HG03045 (cell line): Measurements from ENCODE around the gene ACOX3.

Source experiments
- ATAC-seq: cut with Tn5 transposase; IDR thresholded peaks from one replicate; pipeline ENCODE4 v1.9.1; 2021; ENCODE audit warnings: mild to moderate bottlenecking, moderate library complexity; ENCODE audit not compliant: unreplicated experiment

The ACOX3 gene

DNA sequence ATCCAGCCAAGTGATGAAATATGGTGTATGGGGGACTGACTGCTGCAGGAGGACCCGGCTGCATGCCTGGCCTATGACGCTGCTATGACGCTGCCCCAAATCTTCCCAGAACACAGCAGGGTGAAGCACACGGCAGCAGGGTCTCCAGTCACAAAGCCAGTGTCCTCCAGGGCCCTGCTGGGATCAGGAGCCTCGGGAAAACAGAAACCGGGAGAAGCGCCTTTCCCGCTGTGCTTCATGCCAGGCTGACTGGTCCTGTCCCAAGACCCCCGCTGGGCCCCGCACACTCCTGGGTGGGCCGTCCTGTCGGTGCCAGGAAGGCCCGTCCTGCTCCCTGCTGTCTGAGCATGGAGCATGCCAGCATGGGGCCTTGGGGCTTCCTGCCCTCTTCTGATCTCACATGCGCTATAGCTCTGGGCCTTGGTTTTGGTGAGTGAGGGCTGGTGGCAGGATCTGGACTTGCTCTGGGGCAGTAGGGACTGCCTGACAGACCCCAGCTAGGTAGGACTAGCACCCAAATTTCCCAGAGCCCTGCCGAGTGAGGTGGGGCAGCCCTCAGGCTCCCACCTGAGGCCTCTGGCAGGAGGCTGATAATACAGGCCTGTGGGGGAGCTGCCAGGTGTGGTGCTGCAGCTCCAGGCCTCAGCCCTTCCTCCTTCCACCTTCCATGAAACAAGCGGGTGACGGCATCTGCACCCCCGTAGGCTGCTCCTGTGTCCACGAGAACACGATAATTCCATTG, 64.0 kb downstream of the ACOX3 start:
- no peak for ATAC-seq

DNA sequence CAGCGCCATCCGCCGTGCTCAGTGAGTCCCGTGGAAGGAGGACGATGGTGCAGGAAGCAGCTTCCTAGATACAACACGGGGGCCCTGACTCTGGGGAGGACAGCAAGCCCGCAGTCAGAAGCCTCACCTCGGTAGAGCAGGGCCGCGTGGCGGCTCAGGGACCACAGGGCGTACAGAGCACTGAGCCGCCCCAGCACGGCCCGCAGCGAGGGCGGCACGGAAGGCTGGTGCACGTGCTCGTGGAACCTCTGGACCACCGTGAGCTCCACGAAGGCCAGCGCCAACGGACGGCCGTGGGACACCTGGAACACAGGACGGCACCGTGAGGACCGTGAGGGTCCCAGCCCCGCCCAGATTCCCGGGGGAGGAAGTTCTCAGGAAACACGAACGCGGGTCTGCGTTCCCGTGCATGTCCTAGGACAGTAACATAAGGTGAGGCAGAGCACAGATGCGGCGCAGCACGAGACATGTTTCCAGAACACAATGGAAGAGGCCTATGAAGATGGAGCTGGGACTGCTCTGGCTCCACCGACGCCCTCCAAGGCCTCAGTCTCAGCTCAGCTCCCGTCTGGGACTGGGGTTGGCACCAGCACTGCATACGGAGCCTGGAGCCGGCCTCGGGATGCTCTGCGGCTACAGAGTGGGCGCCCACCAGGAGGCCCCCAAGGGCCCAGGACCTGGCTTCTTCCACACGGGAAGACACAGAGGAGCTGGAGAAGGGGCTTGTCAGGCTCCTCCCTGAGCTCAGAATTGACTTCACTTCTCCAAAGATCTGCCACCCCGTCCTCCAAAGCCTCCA, 65.5 kb downstream of the ACOX3 start:
- no peak for ATAC-seq

DNA sequence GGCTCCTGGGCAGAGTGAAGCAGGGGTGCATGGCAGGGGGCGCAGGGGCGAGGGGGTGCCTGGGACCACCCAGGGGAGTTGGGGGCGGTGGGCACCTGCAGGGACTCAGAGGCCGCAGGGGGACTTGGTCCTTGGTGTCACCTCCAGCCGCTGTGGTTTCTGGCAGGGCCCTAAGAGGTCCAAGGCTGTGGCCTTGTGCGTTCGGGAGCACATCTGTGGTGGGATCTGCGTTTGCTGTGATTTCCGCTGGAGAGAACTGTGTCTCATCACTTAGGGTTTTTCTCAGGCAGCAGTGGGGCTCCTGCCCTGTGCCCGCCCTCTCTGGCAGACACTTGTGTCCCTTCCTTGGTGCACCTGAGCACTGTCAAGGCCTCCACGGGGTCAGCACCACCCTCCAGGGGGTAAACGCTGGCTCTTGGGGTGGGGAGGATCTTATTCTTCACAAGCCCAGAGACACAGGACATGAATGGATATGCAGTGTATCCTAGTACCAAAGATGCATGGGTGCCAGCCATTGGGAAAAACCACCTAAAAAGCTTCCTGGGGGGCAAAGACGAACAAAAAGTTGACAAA, 66.5 kb downstream of the ACOX3 start:
- no peak for ATAC-seq

DNA sequence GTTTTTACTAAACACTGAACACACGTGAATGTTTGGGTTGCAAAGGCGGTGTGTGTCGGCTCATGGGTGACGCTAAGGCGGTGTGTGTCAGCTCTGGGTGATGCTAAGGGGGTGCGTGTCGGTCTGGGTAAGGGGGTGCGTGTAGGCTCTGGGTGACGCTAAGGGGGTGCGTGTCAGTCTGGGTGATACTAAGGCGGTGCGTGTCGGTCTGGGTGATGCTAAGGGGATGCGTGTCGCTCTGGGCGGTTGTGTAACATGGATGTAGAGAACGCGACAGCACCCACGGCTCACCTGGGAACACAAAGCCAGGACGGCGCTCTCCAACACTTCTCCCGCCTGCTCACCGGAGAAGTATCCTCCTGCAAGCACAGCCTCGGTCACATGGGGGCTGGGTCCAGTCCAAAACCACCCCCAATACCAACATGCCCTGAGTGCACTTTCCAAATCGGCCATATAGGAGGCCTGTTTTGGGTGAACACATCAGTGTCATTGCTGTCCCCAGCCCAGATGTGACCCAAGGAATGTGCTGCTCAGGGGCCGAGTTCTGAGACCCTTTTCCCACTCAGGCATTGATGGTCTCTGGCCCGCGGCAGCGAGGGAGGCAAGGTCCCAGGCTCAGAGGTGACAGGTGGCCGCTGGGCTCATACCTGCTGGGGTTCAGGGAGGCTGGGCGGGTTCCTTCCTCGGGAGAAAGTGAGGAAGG, 67.1 kb downstream of the ACOX3 start:
- ATAC-seq, result no peak

DNA sequence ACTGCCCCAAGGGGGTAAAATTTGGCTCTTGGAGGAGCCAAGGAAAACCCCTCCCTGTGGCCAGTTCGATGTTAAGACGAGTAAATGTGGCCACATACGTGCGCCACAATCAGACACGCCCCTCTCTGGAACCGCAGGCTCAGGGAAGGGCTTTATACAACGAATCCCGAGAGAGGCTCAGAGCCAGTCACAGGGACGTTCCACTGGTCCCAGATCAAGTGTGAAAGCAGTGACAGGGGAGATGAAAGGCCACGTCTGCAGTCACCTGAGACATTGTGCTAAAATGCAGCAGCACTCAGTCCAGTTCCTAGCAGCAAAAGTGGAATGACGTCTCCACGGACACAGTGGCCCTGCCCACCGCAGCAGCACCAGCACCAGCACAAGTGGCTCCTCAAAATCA, 68.0 kb downstream of the ACOX3 start:
- ATAC-seq, result no peak

DNA sequence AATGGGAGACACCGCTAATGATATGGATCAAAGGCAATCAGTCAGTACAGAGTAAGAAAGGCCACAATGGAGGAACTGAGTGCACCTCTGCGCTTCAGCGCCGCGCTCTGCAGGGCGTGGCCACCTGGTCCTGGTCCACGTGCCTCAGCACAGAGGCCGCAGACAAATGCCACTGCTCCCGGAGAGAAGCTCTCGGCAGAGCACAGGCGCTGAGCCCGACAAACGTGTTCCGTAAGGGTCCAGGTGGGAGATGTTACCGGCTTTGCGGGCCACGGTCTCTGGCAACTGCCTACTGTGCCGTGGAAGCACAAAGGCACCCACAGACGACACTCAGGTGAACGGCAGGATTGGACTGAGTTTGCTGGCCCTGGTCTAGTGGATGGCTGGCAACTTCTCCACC, 68.9 kb downstream of the ACOX3 start:
- ATAC-seq, result no peak

DNA sequence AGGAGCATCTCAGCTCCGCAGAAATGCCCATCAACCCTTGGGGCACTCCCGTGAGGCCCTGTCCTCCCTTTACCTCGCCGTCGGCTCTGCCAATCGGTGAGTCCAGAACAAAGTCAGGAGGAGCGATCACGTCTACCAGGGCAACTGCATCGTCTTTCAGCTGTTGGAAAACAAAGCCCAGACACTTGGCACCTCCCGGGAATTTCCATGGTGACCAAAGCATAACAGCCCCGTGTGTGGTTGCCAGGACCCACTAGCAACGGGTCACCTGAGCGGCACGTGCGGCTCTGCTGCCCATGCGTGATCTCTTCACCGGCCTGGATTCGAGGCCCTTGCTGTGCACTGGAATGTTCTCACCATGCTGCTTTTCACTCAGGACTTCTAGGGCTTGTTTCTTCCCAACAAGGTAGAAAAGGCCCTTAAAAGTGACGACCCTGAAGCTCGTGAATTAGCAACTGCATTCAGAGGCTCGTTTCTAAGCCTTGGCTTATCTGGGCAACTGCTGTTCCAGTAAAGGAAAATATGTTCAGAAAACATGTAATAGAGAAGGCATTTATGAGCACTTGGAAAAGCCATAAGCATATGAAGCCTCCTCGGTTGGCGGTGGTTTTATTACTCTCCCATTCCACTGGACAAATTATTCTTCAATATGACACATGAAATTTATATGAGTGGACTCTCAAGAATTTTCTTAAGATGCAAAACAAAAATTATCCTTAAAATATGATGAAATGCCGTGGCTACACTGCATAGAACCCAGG, 69.5 kb downstream of the ACOX3 start:
- no peak for ATAC-seq

DNA sequence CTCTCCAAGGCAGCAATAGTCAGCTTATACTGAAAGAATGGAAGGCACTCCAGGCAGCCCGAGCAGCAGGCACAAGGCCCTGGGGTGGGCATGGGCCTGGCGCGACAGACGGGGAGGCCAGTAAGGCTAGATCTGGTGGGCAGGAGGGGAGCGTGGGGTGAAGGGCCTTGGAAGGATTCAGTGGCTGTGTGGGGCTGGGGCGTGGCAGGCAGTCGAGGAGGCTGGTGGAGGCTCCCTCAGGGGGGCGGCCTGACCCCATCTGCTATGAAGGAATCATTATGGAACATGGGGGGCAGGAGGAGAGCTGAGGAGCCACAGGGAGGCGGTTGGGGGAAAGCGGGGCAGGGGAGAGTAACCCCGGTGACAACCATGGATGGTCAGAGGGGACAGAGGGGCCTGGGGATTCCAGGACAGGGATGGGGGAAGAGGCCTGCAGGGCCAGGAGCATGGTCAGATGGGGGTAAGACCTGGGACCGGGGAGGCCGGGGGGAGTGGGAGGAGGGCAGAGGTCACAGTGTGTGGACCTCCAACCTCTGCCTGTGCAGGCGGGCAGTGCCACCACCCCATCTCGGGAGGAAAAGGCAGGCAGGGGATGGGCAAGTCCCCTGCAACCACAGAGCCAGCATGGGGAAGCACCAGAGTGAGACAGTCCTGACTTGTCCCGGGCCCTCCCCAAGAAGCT, 70.3 kb downstream of the ACOX3 start:
- ATAC-seq, result no peak

DNA sequence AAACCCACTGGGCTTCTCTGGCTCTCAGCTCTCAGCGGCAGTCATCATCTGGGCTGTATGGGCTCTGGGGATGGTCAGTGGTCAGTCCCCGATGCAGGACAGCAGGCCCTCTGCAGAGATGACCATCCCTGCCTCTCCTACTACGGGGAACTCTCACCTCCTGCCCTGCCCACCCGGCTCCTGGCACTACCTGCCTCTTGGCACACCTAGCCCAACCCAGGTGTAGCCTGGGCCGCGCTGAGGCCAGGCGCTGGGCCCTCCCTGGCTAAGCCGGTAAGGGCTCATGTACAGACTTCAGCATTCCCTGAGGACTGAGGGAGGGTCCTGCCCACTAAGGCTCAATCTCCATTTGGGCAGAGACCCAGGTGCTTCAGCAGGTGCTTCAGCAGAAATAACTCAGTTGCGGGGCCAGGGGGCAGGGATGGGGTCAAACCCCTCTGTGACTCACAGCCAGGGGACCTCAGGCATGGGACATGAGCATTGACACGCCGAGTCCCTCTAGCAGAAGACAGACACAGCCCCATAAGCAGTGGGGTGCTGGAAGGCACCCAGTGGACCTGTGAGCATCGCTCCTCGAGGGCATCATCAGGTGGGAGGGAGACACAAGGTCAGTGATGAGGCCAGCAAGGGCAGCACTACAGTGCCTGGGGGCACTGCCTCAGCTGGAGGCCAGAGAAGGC, 71.0 kb downstream of the ACOX3 start:
- ATAC-seq, result no peak

DNA sequence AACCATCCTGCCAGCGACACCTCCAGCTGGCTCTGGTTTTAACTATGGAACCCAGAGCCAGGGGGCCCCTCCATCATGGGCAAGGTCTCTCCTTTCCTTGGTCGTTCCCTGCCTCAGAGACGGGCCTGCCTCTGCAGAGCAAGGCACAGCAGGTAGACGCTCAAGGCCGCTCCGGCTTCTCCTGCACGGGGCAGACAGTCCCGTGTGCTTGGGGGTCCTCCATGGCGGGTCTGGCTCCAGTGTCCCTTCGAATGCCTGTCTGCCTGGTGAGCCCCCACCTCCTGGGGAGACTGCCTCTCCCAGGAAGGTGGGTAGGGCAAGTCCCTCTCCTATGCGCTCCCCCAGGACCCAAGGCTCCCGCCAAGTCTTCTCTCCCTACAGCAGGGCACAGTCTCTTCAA, 71.5 kb downstream of the ACOX3 start:
- no peak for ATAC-seq

DNA sequence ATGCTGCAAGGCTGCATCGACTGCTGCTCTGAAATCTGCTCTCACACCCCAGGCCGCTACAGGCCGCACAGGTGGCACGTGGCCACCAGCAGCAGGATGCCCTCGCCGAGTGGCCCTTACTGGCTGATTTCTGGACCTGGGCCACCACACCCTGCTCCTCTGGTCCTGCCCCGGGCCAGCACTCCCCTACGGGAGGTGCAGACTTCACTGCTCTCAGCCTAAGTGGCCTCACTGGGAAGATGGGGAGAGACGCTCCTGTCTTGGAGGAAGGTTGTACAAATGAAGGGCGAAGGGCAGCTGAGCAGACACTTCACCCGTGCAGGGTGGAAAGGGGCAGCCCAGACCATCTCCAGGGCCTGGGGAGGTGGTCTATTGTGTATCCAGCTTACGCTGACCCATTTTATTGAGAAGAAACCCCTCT, 72.5 kb downstream of the ACOX3 start:
- ATAC-seq, result no peak

DNA sequence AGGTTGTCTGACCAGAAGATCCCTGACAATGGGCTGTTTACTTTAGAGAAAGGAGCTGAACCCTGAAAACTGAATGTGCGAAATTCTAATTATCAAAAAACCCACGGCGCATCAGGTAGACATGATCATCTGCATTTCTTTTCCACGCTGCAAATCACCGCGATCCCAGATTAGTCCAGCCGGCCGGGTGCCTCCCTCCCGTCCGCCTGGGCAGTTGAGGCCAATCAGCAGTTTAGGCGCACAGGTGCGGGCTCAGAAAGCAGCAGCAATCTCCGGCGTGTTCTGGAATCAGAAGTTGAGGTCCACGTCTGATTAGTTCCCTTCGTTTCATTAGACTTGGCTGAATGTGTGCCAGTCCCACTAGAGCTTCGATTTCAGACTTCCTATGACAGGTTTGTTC, 73.9 kb downstream of the ACOX3 start:
- ATAC-seq, result no peak

DNA sequence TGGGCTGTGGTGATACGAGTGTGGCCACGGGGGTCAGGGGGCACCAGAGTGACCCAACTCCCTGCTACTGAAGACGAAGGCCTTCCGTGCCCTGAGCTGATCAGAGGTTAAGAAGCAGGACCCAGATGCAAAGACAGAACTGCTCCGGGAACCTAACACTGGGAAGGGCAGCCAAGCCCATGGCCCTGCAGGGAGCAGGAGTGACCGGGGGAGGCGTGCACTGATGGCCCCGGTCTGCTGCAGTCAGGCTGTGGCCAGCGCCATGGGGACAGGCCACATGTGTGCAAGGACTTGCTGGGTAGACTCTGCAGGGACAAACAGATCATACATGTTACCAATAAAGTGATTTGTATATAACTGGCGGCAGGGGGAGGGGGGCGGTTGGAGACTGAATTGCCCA, 74.6 kb downstream of the ACOX3 start:
- no peak for ATAC-seq

DNA sequence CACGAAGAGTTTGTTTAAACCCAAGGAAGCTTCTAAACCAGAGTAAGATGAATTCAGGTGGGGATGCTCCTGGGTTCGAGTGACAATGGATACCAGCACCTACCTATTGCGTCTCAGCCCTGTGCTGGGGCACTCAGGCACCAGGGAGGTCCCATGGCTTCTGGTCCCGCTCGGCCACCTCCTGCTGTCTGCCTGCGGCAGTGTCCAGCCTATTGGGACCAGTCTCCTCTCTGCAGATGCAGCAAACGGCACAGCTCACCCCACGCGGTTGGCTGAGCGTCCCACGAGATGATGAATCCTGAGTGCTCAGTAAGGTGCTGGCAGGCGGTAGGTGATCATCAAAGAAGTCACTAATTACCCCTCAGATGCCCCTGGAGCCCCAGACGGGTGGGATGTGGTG, 75.2 kb downstream of the ACOX3 start:
- no peak for ATAC-seq

DNA sequence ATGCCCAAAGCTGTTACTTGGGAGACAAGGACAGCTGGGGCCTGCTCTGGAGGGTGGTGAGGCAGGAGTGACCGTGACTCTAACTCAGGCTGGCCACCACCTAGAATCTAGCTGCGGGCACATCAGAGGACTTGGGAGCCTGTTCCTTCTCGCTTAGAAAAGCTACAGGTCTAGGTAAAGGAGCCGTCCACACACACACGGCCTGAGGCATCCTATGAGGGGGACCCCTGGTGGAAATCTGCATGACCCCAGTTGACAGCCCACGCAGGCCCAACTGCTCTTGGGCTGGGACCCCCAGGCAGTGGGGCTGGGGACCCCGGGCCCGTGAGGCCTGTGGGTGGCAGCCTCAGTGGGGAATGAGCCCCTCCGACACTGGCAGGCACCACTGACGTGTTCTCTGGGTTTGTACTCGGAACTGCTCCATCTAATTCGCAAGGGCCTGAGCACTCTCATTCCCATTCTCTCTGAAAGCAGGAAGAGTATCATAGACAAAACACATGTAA, 75.6 kb downstream of the ACOX3 start:
- ATAC-seq, result no peak

DNA sequence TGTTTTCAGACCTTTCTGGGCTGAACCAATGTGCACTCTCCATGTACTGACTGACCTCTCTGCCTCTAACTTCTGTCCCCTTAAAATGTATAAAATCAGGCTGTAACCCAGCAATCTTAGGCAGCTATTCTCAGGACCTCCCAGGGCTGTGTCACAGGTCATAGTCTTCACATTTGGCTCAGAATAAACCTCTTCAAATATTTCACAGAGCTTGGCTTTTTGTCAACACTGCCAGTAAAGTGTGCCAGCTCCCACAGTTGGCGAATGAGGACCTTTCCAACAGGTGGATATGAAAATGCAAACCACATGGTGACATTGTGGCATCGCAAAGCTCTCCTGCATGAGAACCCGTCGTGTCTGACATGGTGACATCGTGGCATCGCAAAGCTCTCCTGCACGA, 76.4 kb downstream of the ACOX3 start:
- no peak for ATAC-seq

DNA sequence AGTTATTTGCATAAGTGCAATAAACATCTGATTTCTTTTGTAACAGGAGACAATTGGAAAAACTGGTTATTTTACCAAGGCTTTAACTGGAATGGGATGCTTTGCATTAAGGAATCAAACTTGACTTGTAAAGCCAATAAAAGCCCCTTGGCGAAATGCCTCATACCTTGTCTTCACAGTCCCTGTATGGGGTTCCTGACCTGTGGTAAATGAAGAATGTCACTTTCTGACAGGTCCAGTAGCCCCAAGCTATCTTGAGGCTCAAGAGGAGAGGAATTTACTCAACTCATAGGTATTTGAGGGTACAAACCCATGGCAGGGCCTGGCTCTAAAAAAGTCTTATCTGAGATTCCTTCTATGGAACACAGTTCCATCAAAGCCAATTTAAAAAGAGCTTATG, 78.0 kb downstream of the ACOX3 start:
- ATAC-seq, result no peak

DNA sequence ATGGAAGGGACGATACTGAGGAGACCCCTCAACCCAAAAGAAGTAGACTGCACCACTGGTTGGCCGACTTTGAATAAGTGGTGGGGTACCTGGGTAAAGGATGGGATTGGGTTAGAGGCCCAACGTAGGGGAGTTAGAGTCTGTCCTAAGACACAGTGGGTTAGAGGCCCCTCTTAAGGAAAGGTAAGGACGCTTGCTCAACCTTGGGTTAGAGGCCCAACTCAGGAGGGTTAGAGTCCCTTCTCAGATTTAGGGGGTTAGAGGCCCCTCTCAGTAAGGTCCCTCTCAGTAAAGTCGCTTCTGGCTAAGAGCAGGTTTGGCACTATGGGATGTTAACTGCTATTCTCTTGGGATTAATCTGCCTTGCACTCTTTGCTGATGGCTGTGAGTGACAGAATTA, 81.3 kb downstream of the ACOX3 start:
- no peak for ATAC-seq

DNA sequence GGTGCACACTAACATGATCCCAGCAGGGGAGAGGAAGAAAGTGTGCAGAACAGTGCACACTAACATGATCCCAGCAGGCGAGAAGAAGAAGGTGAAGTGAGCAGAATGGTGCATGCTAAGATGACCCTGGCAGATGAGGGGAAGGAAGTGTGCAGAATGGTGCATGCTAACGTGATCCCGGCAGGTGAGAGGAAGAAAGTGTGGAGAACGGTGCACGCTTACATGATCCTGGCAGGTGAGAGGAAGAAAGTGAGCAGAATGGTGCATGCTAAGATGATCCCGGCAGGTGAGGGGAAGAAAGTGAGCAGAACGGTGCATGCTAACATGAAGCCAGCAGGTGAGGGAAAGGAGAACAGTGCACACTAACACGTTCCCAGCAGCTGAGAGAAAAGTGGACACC, 83.7 kb downstream of the ACOX3 start:
- ATAC-seq, result no peak
